Measurements from ENCODE around the gene SEPTIN1. TPM values are rescaled to one million over a fixed set of nuclear protein-coding genes. Genes with fewer than 3 reads are reported as not detected.

SEPTIN1 gene
- total RNA-seq, 2 donors from 2014 or later = 0.26 to 0.33 TPM

DNA sequence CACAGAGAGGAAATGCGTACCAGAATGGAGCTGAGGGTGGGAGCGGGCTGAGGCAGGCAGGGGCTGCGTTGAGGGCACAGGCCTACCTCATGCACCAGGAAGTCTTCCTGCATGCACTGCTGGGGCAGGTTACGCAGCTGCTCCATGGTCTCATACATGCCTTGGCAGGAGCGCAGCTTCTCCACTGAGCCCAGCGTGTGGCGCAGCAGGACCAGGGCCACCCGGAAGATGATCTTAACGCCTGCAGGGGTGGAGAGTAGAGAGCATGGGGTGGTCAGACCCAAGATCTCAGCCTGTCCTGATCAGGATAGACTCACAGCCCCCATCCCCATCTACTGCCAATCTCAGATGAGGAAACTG is 23.8 kb downstream of the SEPTIN1 start:
- no peak for ATAC-seq
- TF ChIP-seq CTCF (IDR thresholded peaks at IDR 0.05) = no peak
- TF ChIP-seq POLR2A (IDR thresholded peaks at IDR 0.05) = no peak
- H3K4me3 ChIP-seq = no peak overlapping the region
- H3K27me3 ChIP-seq = no peaks in the 10 kb centered on the region
- H3K4me1 ChIP-seq = peaks cover 28% of the 10 kb centered on the region
- intact Hi-C loops (cut with DNase I) = no loop called here
- 96 to 100% methylated on average over 2 to 9 of the region's 9 CpGs for WGBS, 2 donors
- no peak overlapping the region for H3K27ac ChIP-seq
- peaks cover 0 to 5% of the 10 kb centered on the region in 2 donors for H3K36me3 ChIP-seq (replicated peaks in 1 of 2; ENCODE audit: insufficient read depth in 1 of 2, low read depth in 2 of 2)
- no peaks in the 10 kb centered on the region for H3K9me3 ChIP-seq
- DNase-seq = no peak

GRCh38 chr16:30357715-30358576 is 24.4 kb downstream of the SEPTIN1 start:
- H3K27ac ChIP-seq = no peak overlapping the region
- ATAC-seq = no peak
- WGBS, 2 donors = 81 to 90% methylated on average over 16 to 34 of the region's 37 CpGs

DNA sequence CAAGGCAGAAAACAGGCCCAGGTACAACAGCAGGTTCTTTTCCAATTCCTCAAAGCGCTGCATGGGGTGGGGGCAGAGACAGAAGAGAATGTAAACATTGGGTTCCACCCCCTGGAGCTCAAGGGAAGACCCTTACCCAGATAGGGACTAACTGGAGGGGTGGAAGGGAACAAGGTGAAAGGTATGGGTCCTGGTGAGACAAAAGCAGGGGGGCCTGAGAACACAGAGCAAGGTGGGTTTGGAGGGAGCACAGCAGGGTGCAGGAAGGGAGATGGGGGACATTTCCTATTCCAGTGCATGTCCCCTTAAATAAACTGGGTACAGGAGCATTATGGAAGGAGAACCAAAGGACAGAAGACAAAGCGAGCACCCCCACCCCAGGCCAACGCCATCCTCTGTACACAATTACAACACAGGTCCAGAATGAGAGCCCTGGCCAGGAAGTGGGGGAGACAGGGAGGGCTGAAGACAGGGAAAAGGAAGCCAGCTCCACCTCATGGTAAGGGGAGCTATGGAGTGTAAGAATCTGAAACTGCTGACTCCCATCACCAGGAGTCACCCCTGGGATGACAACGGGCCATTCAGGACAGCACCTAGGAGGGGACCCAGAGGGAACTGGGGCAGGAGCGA is 25.2 kb downstream of the SEPTIN1 start:
- intact Hi-C loops (cut with DNase I) = no loop called here
- WGBS, 2 donors = 80 to 87% methylated on average over 5 of the region's 5 CpGs
- Histone ChIP-seq H3K4me1 (peaks cover 42% of the 10 kb centered on the region), H3K4me3 (no peak overlapping the region), H3K27me3 (no peaks in the 10 kb centered on the region), H3K9me3 (no peaks in the 10 kb centered on the region), H3K36me3 (replicated peaks in 1 of 2; ENCODE audit: insufficient read depth in 1 of 2, low read depth in 2 of 2) (peaks cover 0 to 5% of the 10 kb centered on the region in 2 donors), H3K27ac (peak overlapping the region in 1 of 4 donors; percentile 90)
- TF ChIP-seq CTCF (IDR thresholded peaks at IDR 0.05) (no peak), POLR2A (IDR thresholded peaks at IDR 0.05) (no peak)
- no peak for ATAC-seq
- no peak for DNase-seq

More at GRCh38 chr16:30357715-30358576, 24.4 kb downstream of the SEPTIN1 start:
- TF ChIP-seq CTCF (IDR thresholded peaks at IDR 0.05) (no peak), POLR2A (IDR thresholded peaks at IDR 0.05) (no peak)
- DNase-seq = no peak
- intact Hi-C loops (cut with DNase I) = no loop called here
- no peaks in the 10 kb centered on the region for H3K9me3 ChIP-seq
- peaks cover 35% of the 10 kb centered on the region for H3K4me1 ChIP-seq
- H3K4me3 ChIP-seq = no peak overlapping the region
- peaks cover 0 to 5% of the 10 kb centered on the region in 2 donors for H3K36me3 ChIP-seq (replicated peaks in 1 of 2; ENCODE audit: insufficient read depth in 1 of 2, low read depth in 2 of 2)
- H3K27me3 ChIP-seq = no peaks in the 10 kb centered on the region

DNA sequence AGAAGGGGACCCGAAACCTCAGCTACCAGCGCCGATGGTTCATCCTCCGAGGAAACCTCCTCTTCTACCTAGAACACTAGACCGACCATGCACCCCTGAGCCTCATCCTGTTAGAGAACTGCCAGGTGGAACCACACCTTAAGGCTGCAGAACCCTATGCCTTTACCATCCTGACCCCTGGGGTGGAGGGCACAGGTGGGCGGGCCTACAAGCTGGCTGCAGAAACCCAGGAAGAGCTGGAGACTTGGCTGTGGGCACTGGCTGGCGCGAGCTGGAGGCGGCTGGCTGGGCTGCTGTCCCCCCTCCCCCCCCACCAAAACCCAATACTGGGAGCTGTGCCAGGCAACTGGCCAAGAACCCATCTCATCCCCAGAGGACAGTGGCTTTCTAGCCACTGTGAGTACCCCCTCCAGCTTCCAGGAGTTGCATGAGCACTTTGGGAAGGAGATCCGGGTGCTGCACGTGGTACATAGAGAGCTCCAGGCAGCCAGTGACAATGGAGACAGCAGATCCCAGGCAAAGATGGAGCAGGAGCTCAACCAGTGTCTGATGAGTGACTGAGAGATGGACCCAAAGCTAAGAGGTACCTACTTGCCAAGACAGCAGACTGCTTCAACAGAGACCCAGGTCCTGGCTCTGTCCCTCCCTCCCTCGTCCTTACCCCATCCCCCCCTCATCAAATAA is 25.8 kb downstream of the SEPTIN1 start:
- 62 to 69% methylated on average over 10 to 12 of the region's 12 CpGs for WGBS, 2 donors
- peaks cover 49% of the 10 kb centered on the region for H3K4me1 ChIP-seq
- peaks cover 0 to 5% of the 10 kb centered on the region in 2 donors for H3K36me3 ChIP-seq (replicated peaks in 1 of 2; ENCODE audit: insufficient read depth in 1 of 2, low read depth in 2 of 2)
- H3K27me3 ChIP-seq = no peaks in the 10 kb centered on the region
- no peak overlapping the region for H3K4me3 ChIP-seq
- no peaks in the 10 kb centered on the region for H3K9me3 ChIP-seq
- peak overlapping the region; percentile 84 to 97 (median 91) for H3K27ac ChIP-seq
- no peak for ATAC-seq
- intact Hi-C loops (cut with DNase I) = no loop called here
- TF ChIP-seq POLR2A (IDR thresholded peaks at IDR 0.05) (no peak), CTCF (IDR thresholded peaks at IDR 0.05) (no peak)
- DNase-seq = no peak
